IMR-90 (cell line): Measurements from ENCODE around the gene CPD. TPM values are rescaled to one million over a fixed set of nuclear protein-coding genes. Genes with fewer than 3 reads are reported as not detected.

ENCODE experiments used
- ATAC-seq: fragments of 200-7000 bp; cut with Tn5 transposase; 2 replicates; pipeline ENCODE4 v1.9.1; 2020; ENCODE audit warnings: low read depth, mild to moderate bottlenecking, moderate library complexity
- BruUV-seq: library from RNA; stranded (reverse); fragments of 400-500 nt; replicated peaks from 2 replicates; lab custom pipeline; 2021; lab: Mats Ljungman, UMichigan
- CTCF ChIA-PET: fragments of 300-600 bp; formaldehyde crosslinking; extraction: SDS; loops from one replicate; lab custom pipeline; 2021; ENCODE audit warnings: antibody characterized with exemption; lab: Yijun Ruan, JAX
- POLR2A ChIA-PET: fragments of 300-600 bp; sonication (Branson Sonifier 250); formaldehyde crosslinking; loops from one replicate; lab custom pipeline; 2022; ENCODE audit warnings: antibody characterized with exemption; ENCODE audit not compliant: unreplicated experiment; lab: Charles Lee
- DNase-seq: peaks from one replicate; pipeline ENCODE4 v3.0.0; 2013
- H2AFZ ChIP-seq: replicated peaks from 2 replicates; pipeline ENCODE3; 2013; ENCODE audit warnings: low read length, mild to moderate bottlenecking; ENCODE audit not compliant: poor library complexity
- H2AK5ac ChIP-seq: 2 replicates; pipeline ENCODE4 v1.6.1; 2013; ENCODE audit warnings: low read depth, low read length, inconsistent platforms
- H2AK9ac ChIP-seq: replicated peaks from 2 replicates; pipeline ENCODE3; 2013; ENCODE audit warnings: mild to moderate bottlenecking, low read depth, low read length, moderate library complexity; ENCODE audit not compliant: poor library complexity
- H2BK120ac ChIP-seq: 2 replicates; pipeline ENCODE4 v1.6.1; 2013; ENCODE audit warnings: low read depth, low read length, inconsistent platforms
- H2BK15ac ChIP-seq: 3 replicates; pipeline ENCODE4 v1.6.1; 2013; ENCODE audit warnings: low read depth, low read length, inconsistent platforms
- H2BK20ac ChIP-seq: 2 replicates; pipeline ENCODE4 v1.6.1; 2013; ENCODE audit warnings: low read depth, mild to moderate bottlenecking, inconsistent platforms, low read length, moderate library complexity
- H2BK5ac ChIP-seq: 2 replicates; pipeline ENCODE4 v1.6.1; 2013; ENCODE audit warnings: mild to moderate bottlenecking, low read depth, low read length, inconsistent platforms; ENCODE audit not compliant: poor library complexity, severe bottlenecking
- H3K14ac ChIP-seq: replicated peaks from 2 replicates; pipeline ENCODE4 v1.6.1; 2013; ENCODE audit warnings: low read depth, low read length, inconsistent platforms
- H3K18ac ChIP-seq: 2 replicates; pipeline ENCODE4 v1.6.1; 2013; ENCODE audit warnings: low read depth, low read length, control low read depth
- H3K23ac ChIP-seq: 2 replicates; pipeline ENCODE4 v1.6.1; 2013; ENCODE audit warnings: low read depth, low read length, inconsistent platforms
- H3K27ac ChIP-seq: 2 replicates; pipeline ENCODE4 v1.5.1; 2013; ENCODE audit warnings: mild to moderate bottlenecking, control low read depth, low read length; ENCODE audit not compliant: insufficient read depth
- H3K27me3 ChIP-seq: 2 replicates; pipeline ENCODE4 v1.6.1; 2013; ENCODE audit warnings: low read length; ENCODE audit not compliant: control insufficient read depth, insufficient read depth
- H3K36me3 ChIP-seq: 2 replicates; pipeline ENCODE4 v1.6.1; 2013; ENCODE audit warnings: low read length, mixed read lengths; ENCODE audit not compliant: control insufficient read depth, insufficient read depth
- H3K4ac ChIP-seq: 2 replicates; pipeline ENCODE4 v1.6.1; 2013; ENCODE audit warnings: low read depth, low read length, inconsistent platforms
- H3K4me1 ChIP-seq: 2 replicates; pipeline ENCODE4 v1.6.1; 2013; ENCODE audit warnings: low read length, mixed read lengths; ENCODE audit not compliant: control insufficient read depth, insufficient read depth
- H3K4me2 ChIP-seq: 2 replicates; pipeline ENCODE4 v1.6.1; 2013; ENCODE audit warnings: low read depth, mild to moderate bottlenecking, control low read depth, low read length, moderate library complexity
- H3K4me3 ChIP-seq: 2 replicates; pipeline ENCODE4 v1.5.1; 2013; ENCODE audit warnings: low read depth, mild to moderate bottlenecking, control low read depth, low read length, moderate library complexity; ENCODE audit not compliant: insufficient read depth
- H3K56ac ChIP-seq: 2 replicates; pipeline ENCODE4 v1.6.1; 2013; ENCODE audit warnings: low read length, inconsistent platforms; ENCODE audit not compliant: insufficient read depth; ENCODE audit errors: extremely low read depth
- H3K79me1 ChIP-seq, 2 experiments: 2 replicates each; pipeline ENCODE4 v1.6.1; 2013; ENCODE audit warnings: low read length in 2 of 2, inconsistent platforms in 1 of 2, low read depth in 1 of 2
- H3K9ac ChIP-seq: 2 replicates; pipeline ENCODE4 v1.6.1; 2013; ENCODE audit warnings: low read depth, low read length, control low read depth
- H3K9me1 ChIP-seq: 2 replicates; pipeline ENCODE4 v1.6.1; 2013; ENCODE audit warnings: low read length, inconsistent platforms; ENCODE audit not compliant: insufficient read depth
- H3K9me3 ChIP-seq: 2 replicates; pipeline ENCODE4 v1.6.1; 2013; ENCODE audit warnings: low read length; ENCODE audit not compliant: control insufficient read depth, insufficient read depth
- H4K20me1 ChIP-seq: 2 replicates; pipeline ENCODE4 v1.6.1; 2013; ENCODE audit warnings: low read length, inconsistent platforms; ENCODE audit not compliant: insufficient read depth
- H4K5ac ChIP-seq: 2 replicates; pipeline ENCODE4 v1.6.1; 2013; ENCODE audit warnings: mild to moderate bottlenecking, low read depth, low read length, control low read depth
- H4K8ac ChIP-seq, 2 experiments: 2 replicates each; pipeline ENCODE4 v1.6.1; 2013; ENCODE audit warnings: low read depth in 2 of 2, low read length in 2 of 2, control low read depth in 1 of 2, inconsistent platforms in 1 of 2
- H4K91ac ChIP-seq: 2 replicates; pipeline ENCODE4 v1.6.1; 2013; ENCODE audit warnings: low read depth, low read length, inconsistent platforms; ENCODE audit not compliant: insufficient read depth
- BHLHE40 ChIP-seq: fragments of 150-350 bp; IDR thresholded peaks from 2 replicates; pipeline ENCODE4 v1.6.1; 2016; ENCODE audit warnings: mild to moderate bottlenecking, low read depth, low read length
- CEBPB ChIP-seq: IDR thresholded peaks from 2 replicates; pipeline ENCODE4 v1.6.1; 2012; ENCODE audit warnings: low read depth, low read length, improper control_type of control experiment
- FOS ChIP-seq: fragments of 150-350 bp; IDR thresholded peaks from 2 replicates; pipeline ENCODE4 v1.6.1; 2016; ENCODE audit warnings: low read depth, low read length
- MAFK ChIP-seq: IDR thresholded peaks from 2 replicates; pipeline ENCODE4 v1.6.1; 2012; ENCODE audit warnings: low read depth, low read length, improper control_type of control experiment
- MAZ ChIP-seq: IDR thresholded peaks from 2 replicates; pipeline ENCODE4 v1.6.1; 2012; ENCODE audit warnings: low read depth, mild to moderate bottlenecking, low read length, improper control_type of control experiment, moderate library complexity, borderline replicate concordance
- NFE2L2 ChIP-seq: fragments of 150-350 bp; IDR thresholded peaks from 2 replicates; pipeline ENCODE4 v1.6.1; 2016; ENCODE audit warnings: low read depth, mild to moderate bottlenecking, low read length
- POLR2A ChIP-seq: IDR thresholded peaks from 2 replicates; pipeline ENCODE4 v1.6.1; 2012; ENCODE audit warnings: mild to moderate bottlenecking, low read depth, low read length
- RAD21 ChIP-seq: IDR thresholded peaks from 2 replicates; pipeline ENCODE4 v1.6.1; 2012; ENCODE audit warnings: low read length, improper control_type of control experiment
- RFX5 ChIP-seq: IDR thresholded peaks from 2 replicates; pipeline ENCODE4 v1.8.0; 2012; ENCODE audit warnings: low read depth, mild to moderate bottlenecking, low read length, moderate library complexity
- SMC3 ChIP-seq: fragments of 150-350 bp; IDR thresholded peaks from 2 replicates; pipeline ENCODE4 v1.6.1; 2016; ENCODE audit warnings: low read depth, mild to moderate bottlenecking, antibody characterized with exemption, low read length, moderate library complexity
- dilution Hi-C: fragments of 300-500 bp; cut with HindIII; formaldehyde crosslinking; loops from one replicate; pipeline ENCODE4 v1.14.3; 2018; ENCODE audit warnings: low sequenced_read_pairs; ENCODE audit not compliant: unreplicated experiment
- in situ Hi-C: fragments of 300-500 bp; cut with MboI; formaldehyde crosslinking; loops from 3 replicates; pipeline ENCODE4 v1.14.3; 2019; ENCODE audit warnings: low sequenced_read_pairs, inconsistent platforms, mixed read lengths
- intact Hi-C: fragments of 100-400 bp; cut with micrococcal nuclease; formaldehyde crosslinking; loops from 2 replicates; pipeline ENCODE4 v1.10.0; 2022
- polyA plus RNA-seq, 3 experiments: library from polyadenylated mRNA; depleted of rRNA; stranded (reverse); fragments of >200 nt; gene quantifications; 2 replicates each; pipeline ENCODE4 v1.2.3, GENCODE V29; 2012; ENCODE audit warnings: low replicate concordance in 1 of 3
- total RNA-seq: library from RNA; depleted of rRNA; stranded (reverse); fragments of >200 nt; gene quantifications from 2 replicates; pipeline ENCODE4 v1.2.3, GENCODE V29; 2012
- TF ChIP-seq, protein P1 (sequence below): conservative IDR thresholded peaks from 2 replicates; pipeline ENCODE4 v1.5.1; 2012; ENCODE audit warnings: mild to moderate bottlenecking, low read depth, low read length, improper control_type of control experiment
- TF ChIP-seq, protein P2 (sequence below): fragments of 150-350 bp; IDR thresholded peaks from 2 replicates; pipeline ENCODE4 v1.6.1; 2017; ENCODE audit warnings: mild to moderate bottlenecking, antibody characterized with exemption, low read length, low read depth
- TF ChIP-seq, protein P3 (sequence below): fragments of 150-350 bp; IDR thresholded peaks from 2 replicates; pipeline ENCODE4 v1.6.1; 2016; ENCODE audit warnings: low read depth, mild to moderate bottlenecking, low read length, moderate library complexity, borderline replicate concordance

CPD gene
- total and polyA plus RNA-seq, 2 of the 4 experiments (the other 2 are of a cell fraction), result 23.4 to 94.5 TPM

DNA sequence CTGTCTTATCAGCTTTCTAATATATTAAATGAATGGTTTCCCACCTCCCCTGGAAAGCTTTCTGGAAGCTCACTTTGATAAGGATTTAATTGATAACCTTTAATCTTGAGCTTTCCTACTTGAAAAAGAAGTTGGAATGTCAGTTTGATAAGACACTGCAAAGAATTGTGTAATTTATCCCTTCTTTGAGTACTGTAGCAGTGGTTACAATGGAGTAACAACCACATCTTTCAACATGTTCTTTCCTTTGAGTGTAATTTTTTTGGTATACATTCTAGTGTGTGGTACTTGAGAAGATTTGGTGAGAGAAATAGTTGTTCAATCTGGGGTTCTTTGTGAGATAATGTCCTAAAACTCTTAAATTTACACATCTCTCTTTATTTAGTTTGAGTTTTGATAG lies 43.4 kb downstream of the CPD start:
- ATAC-seq, result no peak
- Histone ChIP-seq H3K9me1 (peaks cover 6% of the 10 kb centered on the region; the same call in 1 of the 2 replicates), H2BK15ac (no peak overlapping the region), H3K23ac (no peak overlapping the region), H3K9ac (no peak overlapping the region), H4K91ac (no peak overlapping the region), H3K14ac (no peak overlapping the region), H3K4me2 (no peak overlapping the region), H3K4ac (no peak overlapping the region), H4K8ac (no peak overlapping the region), H3K4me1 (no peaks in the 10 kb centered on the region), H3K79me1 (peaks cover 0 to 3% of the 10 kb centered on the region in 2 experiments; a peak in 1 of 4 replicates), H3K27me3 (no peaks in the 10 kb centered on the region), H2AK5ac (no peak overlapping the region), H3K36me3 (peaks cover 10% of the 10 kb centered on the region), H2AFZ (no peak overlapping the region), H2AK9ac (no peak overlapping the region), H3K56ac (no peak overlapping the region), H2BK5ac (no peak overlapping the region), H3K27ac (no peak overlapping the region), H3K18ac (no peak overlapping the region), H3K9me3 (no peaks in the 10 kb centered on the region), H2BK20ac (no peak overlapping the region), H4K5ac (no peak overlapping the region), H3K4me3 (no peak overlapping the region), H4K20me1 (no peaks in the 10 kb centered on the region), H2BK120ac (no peak overlapping the region)
- TF ChIP-seq, protein P1, sequence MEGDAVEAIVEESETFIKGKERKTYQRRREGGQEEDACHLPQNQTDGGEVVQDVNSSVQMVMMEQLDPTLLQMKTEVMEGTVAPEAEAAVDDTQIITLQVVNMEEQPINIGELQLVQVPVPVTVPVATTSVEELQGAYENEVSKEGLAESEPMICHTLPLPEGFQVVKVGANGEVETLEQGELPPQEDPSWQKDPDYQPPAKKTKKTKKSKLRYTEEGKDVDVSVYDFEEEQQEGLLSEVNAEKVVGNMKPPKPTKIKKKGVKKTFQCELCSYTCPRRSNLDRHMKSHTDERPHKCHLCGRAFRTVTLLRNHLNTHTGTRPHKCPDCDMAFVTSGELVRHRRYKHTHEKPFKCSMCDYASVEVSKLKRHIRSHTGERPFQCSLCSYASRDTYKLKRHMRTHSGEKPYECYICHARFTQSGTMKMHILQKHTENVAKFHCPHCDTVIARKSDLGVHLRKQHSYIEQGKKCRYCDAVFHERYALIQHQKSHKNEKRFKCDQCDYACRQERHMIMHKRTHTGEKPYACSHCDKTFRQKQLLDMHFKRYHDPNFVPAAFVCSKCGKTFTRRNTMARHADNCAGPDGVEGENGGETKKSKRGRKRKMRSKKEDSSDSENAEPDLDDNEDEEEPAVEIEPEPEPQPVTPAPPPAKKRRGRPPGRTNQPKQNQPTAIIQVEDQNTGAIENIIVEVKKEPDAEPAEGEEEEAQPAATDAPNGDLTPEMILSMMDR, result no peak
- no peak for TF ChIP-seq RAD21
- no peak for TF ChIP-seq RFX5
- TF ChIP-seq NFE2L2, result no peak
- no peak for TF ChIP-seq FOS
- no peak for TF ChIP-seq CEBPB
- no peak for TF ChIP-seq POLR2A
- TF ChIP-seq SMC3, result no peak
- TF ChIP-seq MAZ, result no peak
- no peak for TF ChIP-seq BHLHE40
- no peak for TF ChIP-seq MAFK
- TF ChIP-seq, protein P2, sequence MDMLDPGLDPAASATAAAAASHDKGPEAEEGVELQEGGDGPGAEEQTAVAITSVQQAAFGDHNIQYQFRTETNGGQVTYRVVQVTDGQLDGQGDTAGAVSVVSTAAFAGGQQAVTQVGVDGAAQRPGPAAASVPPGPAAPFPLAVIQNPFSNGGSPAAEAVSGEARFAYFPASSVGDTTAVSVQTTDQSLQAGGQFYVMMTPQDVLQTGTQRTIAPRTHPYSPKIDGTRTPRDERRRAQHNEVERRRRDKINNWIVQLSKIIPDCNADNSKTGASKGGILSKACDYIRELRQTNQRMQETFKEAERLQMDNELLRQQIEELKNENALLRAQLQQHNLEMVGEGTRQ, result no peak
- TF ChIP-seq, protein P3, sequence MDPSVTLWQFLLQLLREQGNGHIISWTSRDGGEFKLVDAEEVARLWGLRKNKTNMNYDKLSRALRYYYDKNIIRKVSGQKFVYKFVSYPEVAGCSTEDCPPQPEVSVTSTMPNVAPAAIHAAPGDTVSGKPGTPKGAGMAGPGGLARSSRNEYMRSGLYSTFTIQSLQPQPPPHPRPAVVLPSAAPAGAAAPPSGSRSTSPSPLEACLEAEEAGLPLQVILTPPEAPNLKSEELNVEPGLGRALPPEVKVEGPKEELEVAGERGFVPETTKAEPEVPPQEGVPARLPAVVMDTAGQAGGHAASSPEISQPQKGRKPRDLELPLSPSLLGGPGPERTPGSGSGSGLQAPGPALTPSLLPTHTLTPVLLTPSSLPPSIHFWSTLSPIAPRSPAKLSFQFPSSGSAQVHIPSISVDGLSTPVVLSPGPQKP, result no peak
- POLR2A ChIA-PET, result no interaction called here
- dilution Hi-C loops (no loop called here), intact Hi-C loops (no loop called here), in situ Hi-C loops (no loop called here)
- CTCF ChIA-PET, result interaction anchor here (0.6 kb wide), 1 partner anchor 64 kb away, joined by 3 read pairs; no protein-coding TSS in a partner anchor
- BruUV-seq, result no TSS peak
- DNase-seq, result no peak
